Mammary epithelial cell (primary cell): Measurements from ENCODE around the gene IPP.

ENCODE experiments used
- CTCF ChIP-seq, 2 donors: IDR thresholded peaks in 1 of 2; conservative IDR thresholded peaks in 1 of 2; 2 replicates each; pipeline ENCODE4 v1.5.1; 2011 to 2012; ENCODE audit warnings: inconsistent platforms in 2 of 2, low read length in 2 of 2, mild to moderate bottlenecking in 2 of 2, control low read depth in 1 of 2, low read depth in 1 of 2; ENCODE audit not compliant: insufficient read depth in 1 of 2; ENCODE audit errors: extremely low read depth in 1 of 2
- EZH2 ChIP-seq: IDR thresholded peaks from 2 replicates; pipeline ENCODE4 v1.6.1; 2012; ENCODE audit warnings: low read length, inconsistent platforms, borderline replicate concordance

- TF ChIP-seq CTCF (conservative IDR thresholded peaks at IDR 0.05 in 1 of 2, IDR thresholded peaks at IDR 0.05 in 1 of 2; ENCODE audit: extremely low read depth in 1 of 2, insufficient read depth in 1 of 2, low read depth in 1 of 2, low read length in 2 of 2) = no peak
- no peak for TF ChIP-seq EZH2
These were observed 81.9 kb downstream of the IPP start for GRCh38 chr1:45668526-45668925.
